Dermis microvascular lymphatic vessel endothelial cell (primary cell): ENCODE measurements around the gene ZGLP1. TPM values are rescaled to one million over a fixed set of nuclear protein-coding genes. Genes with fewer than 3 reads are reported as not detected.

Experiments
- DNase-seq, 2 donors: peaks; one replicate each; pipeline versions ENCODE4 v3.0.0 to v3.0.0-alpha.2; 2010; ENCODE audit warnings: low read depth in 2 of 2
- total RNA-seq: library from RNA; depleted of rRNA; stranded (reverse); fragments of >200 nt; gene quantifications from 2 replicates; pipeline ENCODE4 v1.2.1, GENCODE V29; 2014

ZGLP1 gene
- total RNA-seq, 1 donor from 2014 or later, result 0.13 TPM

GRCh38 chr19:10278935-10279334 lies 30.7 kb downstream of the ZGLP1 start:
- DNase-seq, result no peak

DNA sequence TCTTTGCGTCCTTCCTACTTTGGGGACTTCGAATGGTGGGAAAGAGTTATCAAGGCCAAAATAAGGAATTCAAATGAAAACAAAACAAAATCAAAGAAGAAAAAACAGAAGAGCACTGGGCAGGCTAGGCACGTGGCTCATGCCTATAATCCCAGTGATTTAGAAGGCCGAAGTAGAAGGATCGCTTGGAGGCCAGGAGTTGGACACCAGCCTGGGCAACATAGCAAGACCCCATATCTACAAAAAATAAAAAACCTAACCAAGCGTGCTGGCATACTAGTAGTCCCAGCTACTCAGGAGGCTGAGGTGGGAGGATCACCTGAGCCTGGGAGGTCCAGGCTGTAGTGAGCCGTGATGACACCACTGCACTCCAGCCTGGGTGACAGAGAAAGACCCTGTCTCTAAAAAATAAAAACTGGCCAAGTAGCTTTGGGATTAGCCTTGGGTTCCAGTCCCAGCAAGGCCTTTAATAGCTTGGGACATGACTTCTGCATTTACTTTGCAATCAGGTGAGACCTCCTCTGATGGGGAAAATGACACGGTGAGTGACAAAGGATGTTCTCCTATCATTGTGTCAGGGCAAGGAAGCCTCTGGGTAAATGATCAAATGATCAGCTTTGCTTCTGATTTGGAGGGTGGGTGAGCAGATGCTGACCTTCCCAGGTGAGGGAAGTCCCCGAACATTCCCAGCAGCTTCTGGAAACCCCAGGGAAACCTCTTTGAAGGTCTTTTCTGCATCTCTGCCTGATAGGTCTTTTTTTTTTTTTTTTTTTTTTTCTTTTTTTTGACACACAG lies 31.6 kb downstream of the ZGLP1 start:
- DNase-seq, result no peak

DNA sequence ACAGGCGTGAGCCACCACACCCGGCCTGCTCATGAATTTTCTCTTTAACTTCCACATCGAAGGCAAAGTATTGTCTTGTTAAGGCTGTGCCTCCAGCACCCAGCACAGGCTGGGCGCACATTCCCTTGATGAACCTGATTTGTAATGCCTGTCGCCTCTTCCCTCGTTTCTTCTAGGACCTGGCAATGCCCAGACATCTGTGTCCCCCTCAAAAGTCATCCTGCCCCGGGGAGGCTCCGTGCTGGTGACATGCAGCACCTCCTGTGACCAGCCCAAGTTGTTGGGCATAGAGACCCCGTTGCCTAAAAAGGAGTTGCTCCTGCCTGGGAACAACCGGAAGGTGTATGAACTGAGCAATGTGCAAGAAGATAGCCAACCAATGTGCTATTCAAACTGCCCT lies 35.0 kb downstream of the ZGLP1 start:
- no peak for DNase-seq

- DNase-seq, result peak in 1 of 2 donors; percentile 49
Measured at GRCh38 chr19:10271543-10272086, 38.0 kb downstream of the ZGLP1 start.

- peak; percentile 92 to 95 for DNase-seq
Measured at GRCh38 chr19:10270616-10271394, 38.8 kb downstream of the ZGLP1 start, which contains the start of gene ICAM1. TSS of gene ICAM1 (plus strand) at chr19:10271120. CDS start at chr19:10271160, 40 bp downstream.

- DNase-seq, result peak in 1 of 2 donors; percentile 45
Measured at GRCh38 chr19:10270180-10270615, 39.4 kb downstream of the ZGLP1 start.

GRCh38 chr19:10269333-10270179 lies 40.1 kb downstream of the ZGLP1 start:
- DNase-seq, result peak; percentile 51 to 92

DNA sequence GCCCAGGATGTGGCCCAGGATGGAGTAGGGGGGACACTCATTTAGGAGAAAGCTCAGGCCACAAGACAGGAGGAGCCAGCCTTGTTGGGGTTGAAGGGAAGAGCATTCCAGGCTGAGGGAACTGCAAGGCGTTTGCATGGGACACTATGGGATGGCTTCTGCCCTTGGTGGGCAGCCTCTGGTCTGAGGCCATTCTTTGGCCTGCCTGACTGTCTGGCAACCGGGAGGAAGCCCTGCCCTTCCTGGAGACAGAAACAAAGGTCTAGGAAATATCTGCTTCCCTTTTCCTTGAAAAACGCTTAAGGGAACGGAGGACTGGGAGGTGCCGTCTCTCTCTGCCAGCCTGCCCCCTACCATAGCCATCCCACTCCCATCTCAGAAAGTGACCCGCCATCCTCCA lies 41.5 kb downstream of the ZGLP1 start:
- DNase-seq, result peak in 1 of 2 donors; percentile 37

GRCh38 chr19:10266706-10267105 lies 42.9 kb downstream of the ZGLP1 start:
- DNase-seq, result no peak

GRCh38 chr19:10262771-10263170 lies 46.8 kb downstream of the ZGLP1 start:
- no peak for DNase-seq

DNA sequence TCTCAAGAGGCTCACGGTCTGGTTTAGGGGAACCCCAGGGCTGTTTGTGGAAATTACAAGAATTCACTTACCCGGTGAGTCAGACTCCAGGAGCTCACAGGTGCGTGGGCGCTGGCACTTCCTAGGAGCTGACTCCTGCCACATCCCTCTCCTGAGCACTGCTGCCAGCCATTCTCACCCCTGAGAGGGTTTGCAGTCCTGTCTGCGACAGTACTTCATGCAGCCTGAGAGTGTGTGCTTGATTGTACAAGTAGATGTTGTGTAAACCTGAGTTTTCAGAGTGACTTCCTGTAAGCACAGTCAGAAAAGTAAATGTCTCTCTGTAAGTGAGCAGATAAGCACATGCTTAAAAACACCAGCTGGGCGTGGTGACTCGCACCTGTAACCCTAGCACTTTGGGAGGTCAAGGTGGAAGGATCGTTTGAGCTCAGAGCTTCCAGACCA lies 49.5 kb downstream of the ZGLP1 start:
- DNase-seq, result no peak

DNA sequence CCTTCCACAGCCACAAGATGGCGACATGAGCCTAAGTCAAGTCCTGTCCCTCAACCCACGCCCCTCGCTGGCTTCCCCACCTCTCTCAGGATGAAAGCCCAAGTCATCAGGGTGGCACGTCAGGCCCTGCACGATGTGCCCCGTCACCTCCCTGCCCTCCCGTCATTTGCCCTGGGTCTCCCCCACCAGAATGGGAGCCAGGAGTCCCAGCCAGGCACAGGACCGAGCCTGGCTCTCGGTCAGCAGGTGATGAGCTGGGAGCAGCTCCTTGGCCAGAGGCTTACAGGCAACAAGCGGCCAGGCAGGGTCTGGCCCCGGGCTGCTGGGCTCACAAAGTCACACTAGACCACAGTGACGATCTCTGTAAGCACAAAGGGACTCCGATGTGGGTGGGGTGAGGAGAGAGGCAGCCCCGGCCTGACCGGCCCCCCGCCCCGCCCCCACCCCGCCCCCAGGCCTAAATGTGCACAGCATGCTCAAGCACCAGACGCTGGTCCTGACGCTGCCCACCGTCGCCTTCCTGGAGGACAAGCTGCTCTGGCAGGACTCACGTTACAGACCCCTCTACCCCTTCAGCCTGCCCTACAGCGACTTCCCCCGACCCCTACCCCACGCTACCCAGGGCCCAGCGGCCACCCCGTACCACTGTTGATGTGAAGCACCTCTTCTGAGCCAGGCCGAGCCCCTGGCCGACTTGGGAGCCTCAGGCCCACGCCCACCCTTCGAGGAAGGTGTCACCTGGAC lies 50.3 kb downstream of the ZGLP1 start:
- peak; percentile 82 to 87 for DNase-seq

DNA sequence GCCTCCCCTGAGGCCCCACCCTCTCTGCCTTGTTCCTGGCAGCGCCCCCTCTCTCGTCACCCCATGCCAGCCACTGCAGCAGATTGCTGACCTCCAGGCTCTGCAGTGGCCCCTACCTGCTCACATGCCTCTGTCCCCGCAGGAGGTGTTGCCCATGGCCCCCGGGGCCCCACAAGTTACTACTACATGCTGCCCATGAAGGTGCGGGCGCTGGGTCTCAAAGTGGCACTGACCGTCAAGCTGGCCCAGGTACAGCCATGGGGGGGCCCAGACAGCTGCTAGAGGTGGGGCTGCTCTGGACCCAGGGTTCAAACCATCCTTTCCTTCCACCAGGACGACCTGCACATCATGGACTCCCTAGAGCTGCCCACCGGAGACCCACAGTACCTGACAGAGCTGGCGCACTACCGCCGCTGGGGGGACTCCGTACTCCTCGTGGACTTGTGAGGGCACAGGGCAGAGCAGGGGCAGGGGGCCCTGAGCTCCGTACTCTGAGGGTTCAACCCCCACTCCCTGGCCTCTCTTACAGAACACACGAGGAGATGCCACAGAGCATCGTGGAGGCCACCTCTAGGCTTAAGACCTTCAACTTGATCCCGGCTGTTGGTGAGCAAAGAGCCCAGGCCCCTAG lies 51.4 kb downstream of the ZGLP1 start:
- DNase-seq, result no peak

DNA sequence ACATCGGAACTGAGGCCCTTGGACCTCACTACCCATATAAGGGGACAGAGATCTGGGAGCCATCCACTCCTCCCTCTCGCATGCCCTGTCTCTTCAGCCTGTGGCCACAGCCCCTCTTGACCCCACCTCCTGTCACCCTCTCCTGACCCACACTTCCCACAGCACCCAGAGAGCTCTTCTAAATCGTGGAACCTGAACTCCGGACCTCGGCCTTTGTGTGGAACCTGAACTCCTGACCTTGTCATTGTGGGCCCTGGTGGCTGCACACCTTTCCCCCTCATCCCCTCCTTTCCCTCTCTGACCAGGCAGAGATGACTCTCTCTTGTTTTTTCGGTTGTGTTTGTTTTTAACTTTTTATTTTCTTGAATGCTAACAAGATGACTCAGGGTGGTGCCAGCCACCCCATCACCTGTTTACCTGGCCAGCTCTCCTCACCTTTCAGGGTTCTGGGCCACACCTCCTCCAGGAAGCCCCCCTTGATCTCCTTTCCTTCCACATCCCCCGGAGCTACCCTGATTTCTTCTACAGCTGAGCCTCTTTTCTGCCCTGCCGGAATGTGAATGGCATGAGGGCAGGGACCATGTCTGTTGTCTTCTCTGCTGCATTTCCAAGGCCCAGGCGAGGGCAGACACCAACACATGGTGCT lies 52.5 kb downstream of the ZGLP1 start:
- DNase-seq, result no peak

GRCh38 chr19:10256551-10256950 lies 53.1 kb downstream of the ZGLP1 start:
- DNase-seq, result no peak

- DNase-seq, result no peak
Measured at GRCh38 chr19:10255358-10255757, 54.3 kb downstream of the ZGLP1 start.
